ENCODE results near the gene SLC25A45.

Gene SLC25A45

DNA sequence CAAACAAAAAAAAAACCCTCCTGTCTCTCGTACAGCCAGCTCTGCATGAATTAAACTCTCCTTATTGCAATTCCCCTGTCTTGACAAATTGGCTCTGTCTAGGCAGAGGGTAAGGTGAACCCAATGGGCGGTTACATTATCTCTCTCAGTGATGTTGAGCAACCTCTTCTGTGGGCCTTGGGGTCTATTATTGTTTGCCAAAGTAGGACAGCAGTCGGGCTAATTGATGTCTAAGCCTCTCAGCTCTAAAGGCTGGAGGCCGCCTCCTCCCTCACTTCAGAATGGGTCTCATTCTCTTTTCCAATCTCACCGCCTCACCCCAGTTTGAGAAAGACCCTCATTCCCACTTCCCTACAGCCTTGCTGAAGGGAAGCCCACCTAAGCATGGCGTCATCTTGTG is 1.3 kb upstream of the SLC25A45 start:
- no peaks in the 10 kb centered on the region for H3K27me3 ChIP-seq (ENCODE audit: control insufficient read depth, low read length)
- H3K36me3 ChIP-seq (ENCODE audit: control insufficient read depth, low read length) = peaks cover 14% of the 10 kb centered on the region
- H4K20me1 ChIP-seq (ENCODE audit: control insufficient read depth, insufficient read depth, low read depth, low read length) = no peaks in the 10 kb centered on the region
- TF ChIP-seq, protein P1, sequence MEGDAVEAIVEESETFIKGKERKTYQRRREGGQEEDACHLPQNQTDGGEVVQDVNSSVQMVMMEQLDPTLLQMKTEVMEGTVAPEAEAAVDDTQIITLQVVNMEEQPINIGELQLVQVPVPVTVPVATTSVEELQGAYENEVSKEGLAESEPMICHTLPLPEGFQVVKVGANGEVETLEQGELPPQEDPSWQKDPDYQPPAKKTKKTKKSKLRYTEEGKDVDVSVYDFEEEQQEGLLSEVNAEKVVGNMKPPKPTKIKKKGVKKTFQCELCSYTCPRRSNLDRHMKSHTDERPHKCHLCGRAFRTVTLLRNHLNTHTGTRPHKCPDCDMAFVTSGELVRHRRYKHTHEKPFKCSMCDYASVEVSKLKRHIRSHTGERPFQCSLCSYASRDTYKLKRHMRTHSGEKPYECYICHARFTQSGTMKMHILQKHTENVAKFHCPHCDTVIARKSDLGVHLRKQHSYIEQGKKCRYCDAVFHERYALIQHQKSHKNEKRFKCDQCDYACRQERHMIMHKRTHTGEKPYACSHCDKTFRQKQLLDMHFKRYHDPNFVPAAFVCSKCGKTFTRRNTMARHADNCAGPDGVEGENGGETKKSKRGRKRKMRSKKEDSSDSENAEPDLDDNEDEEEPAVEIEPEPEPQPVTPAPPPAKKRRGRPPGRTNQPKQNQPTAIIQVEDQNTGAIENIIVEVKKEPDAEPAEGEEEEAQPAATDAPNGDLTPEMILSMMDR (IDR thresholded peaks at IDR 0.05; ENCODE audit: low read depth, low read length, poor library complexity, severe bottlenecking) = no peak
- TF ChIP-seq EZH2phosphoT487 (IDR thresholded peaks at IDR 0.05; ENCODE audit: borderline replicate concordance, low read length) = no peak
- no peak overlapping the region for H3K4me2 ChIP-seq (ENCODE audit: low read length)
- peaks cover 7% of the 10 kb centered on the region for H3F3A ChIP-seq (ENCODE audit: control insufficient read depth, insufficient read depth)
- no peak overlapping the region for H3K4me3 ChIP-seq (ENCODE audit: low read length)
- H3K9me2 ChIP-seq (replicated peaks; ENCODE audit: control insufficient read depth, low read length) = no peaks in the 10 kb centered on the region
- peaks cover 22% of the 10 kb centered on the region for H3K79me2 ChIP-seq (ENCODE audit: control insufficient read depth, low read length)
- 0 out of 2 replicates have a peak overlapping the region, but pooled peaks have one; percentile 5 for H3K27ac ChIP-seq (ENCODE audit: low read depth, low read length)
- peaks cover 74% of the 10 kb centered on the region for H3K4me1 ChIP-seq (ENCODE audit: control insufficient read depth, low read length)
- no peaks in the 10 kb centered on the region for H3K9me3 ChIP-seq (ENCODE audit: control insufficient read depth, insufficient read depth, low read length)

DNA sequence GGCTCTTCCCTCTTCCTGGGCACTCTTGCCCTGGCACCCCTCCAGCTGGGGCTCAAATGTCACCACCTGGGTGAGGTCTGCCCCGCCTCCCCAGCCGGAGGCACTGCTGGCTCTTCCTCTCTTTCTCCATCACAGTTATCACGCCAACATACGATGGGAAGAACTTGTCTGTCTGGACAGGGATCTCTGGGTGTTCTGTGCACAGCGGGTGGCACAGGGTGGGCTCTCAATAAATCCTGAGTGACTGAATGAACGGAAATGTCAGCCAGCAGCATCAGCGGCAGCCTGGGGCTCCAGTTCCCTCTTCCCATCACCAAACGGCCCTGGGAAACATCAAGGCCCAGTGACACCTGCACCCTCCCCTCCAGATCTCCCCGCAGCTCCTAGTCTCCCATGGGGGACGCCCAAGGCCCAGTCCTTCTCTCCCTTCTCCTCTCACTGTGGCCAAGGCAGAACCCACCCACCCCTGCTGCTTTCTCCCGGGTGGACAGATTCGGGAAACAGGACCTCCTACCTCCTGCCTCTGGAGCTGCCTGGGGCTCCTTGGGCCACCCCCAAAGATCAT is 440 bp upstream of the SLC25A45 start:
- H3F3A ChIP-seq (ENCODE audit: control insufficient read depth, insufficient read depth) = peaks cover 7% of the 10 kb centered on the region
- peak overlapping the region; percentile 79 for H3K27ac ChIP-seq (ENCODE audit: low read depth, low read length)
- no peaks in the 10 kb centered on the region for H3K9me2 ChIP-seq (replicated peaks; ENCODE audit: control insufficient read depth, low read length)
- no peaks in the 10 kb centered on the region for H3K9me3 ChIP-seq (ENCODE audit: control insufficient read depth, insufficient read depth, low read length)
- peak overlapping the region; percentile 97 for H3K4me2 ChIP-seq (ENCODE audit: low read length)
- peaks cover 74% of the 10 kb centered on the region for H3K4me1 ChIP-seq (ENCODE audit: control insufficient read depth, low read length)
- H3K36me3 ChIP-seq (ENCODE audit: control insufficient read depth, low read length) = peaks cover 5% of the 10 kb centered on the region
- H3K4me3 ChIP-seq (ENCODE audit: low read length) = peak overlapping the region; percentile 81
- H3K79me2 ChIP-seq (ENCODE audit: control insufficient read depth, low read length) = peaks cover 13% of the 10 kb centered on the region
- H3K27me3 ChIP-seq (ENCODE audit: control insufficient read depth, low read length) = no peaks in the 10 kb centered on the region
- TF ChIP-seq, protein P1 (IDR thresholded peaks at IDR 0.05; ENCODE audit: low read depth, low read length, poor library complexity, severe bottlenecking) = no peak
- TF ChIP-seq EZH2phosphoT487 (IDR thresholded peaks at IDR 0.05; ENCODE audit: borderline replicate concordance, low read length) = no peak
- no peaks in the 10 kb centered on the region for H4K20me1 ChIP-seq (ENCODE audit: control insufficient read depth, insufficient read depth, low read depth, low read length)

DNA sequence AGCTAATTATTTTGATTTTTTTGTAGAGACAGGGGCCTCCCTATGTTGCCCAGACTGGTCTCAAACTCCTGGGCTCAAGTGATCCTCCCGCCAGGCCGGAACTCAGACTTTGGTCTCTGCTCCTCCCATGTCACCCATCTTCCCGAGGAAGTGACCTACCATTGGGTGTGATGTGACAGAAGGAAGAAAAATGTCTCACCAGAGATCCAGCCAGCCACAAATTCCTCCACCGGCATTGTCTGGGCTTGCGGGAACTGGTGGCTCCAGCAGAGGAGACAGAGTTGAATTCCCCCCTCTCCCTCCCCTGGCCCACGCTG is 772 bp downstream of the SLC25A45 start:
- TF ChIP-seq EZH2phosphoT487 (IDR thresholded peaks at IDR 0.05; ENCODE audit: borderline replicate concordance, low read length) = no peak
- Histone ChIP-seq H3K79me2 (ENCODE audit: control insufficient read depth, low read length) (peaks cover 2% of the 10 kb centered on the region), H3K4me1 (ENCODE audit: control insufficient read depth, low read length) (peaks cover 70% of the 10 kb centered on the region), H3K9me2 (replicated peaks; ENCODE audit: control insufficient read depth, low read length) (no peaks in the 10 kb centered on the region), H3K27ac (ENCODE audit: low read depth, low read length) (peak overlapping the region; percentile 79), H3K4me2 (ENCODE audit: low read length) (peak overlapping the region; percentile 97), H3K27me3 (ENCODE audit: control insufficient read depth, low read length) (no peaks in the 10 kb centered on the region), H3K4me3 (ENCODE audit: low read length) (peak overlapping the region; percentile 81), H4K20me1 (ENCODE audit: control insufficient read depth, insufficient read depth, low read depth, low read length) (no peaks in the 10 kb centered on the region), H3K9me3 (ENCODE audit: control insufficient read depth, insufficient read depth, low read length) (no peaks in the 10 kb centered on the region), H3K36me3 (ENCODE audit: control insufficient read depth, low read length) (peaks cover under 1% of the 10 kb centered on the region; the same call in 1 of the 2 replicates), H3F3A (ENCODE audit: control insufficient read depth, insufficient read depth) (peaks cover 7% of the 10 kb centered on the region)

DNA sequence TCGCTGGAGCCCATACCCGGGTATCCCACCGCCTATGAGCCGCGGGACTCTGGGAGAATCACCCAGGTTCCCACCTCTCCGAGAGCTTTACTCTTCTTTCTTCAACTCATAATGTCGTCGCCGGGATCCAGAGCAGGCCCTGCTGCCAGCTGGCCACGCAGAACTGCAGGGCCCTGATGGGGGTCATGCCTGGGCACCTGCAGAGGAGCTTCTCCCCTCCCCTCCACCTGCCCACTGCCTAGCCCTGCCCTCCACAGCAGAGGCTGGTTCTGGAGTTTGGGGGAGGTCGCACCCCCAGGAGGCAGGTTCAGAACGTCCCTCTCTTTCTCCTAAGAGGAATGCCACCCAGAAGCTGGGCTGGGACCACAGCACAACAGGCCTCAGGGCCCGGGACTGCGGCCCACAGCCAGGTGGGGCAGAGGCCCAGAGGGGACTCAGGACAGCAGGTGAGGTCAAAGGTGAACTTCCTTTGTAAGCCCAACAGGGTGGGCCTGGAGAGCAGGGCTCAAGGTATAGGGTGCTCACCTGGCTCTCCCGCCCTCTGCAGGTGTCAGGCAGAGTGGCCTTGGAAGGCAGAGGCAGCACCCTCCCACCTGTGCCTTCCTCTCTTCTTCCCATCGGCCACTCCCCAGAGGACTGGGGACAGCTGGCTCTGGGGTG is 1.9 kb downstream of the SLC25A45 start:
- Histone ChIP-seq H3K9me3 (ENCODE audit: control insufficient read depth, insufficient read depth, low read length) (no peaks in the 10 kb centered on the region), H4K20me1 (ENCODE audit: control insufficient read depth, insufficient read depth, low read depth, low read length) (no peaks in the 10 kb centered on the region), H3K4me3 (ENCODE audit: low read length) (no peak overlapping the region), H3K27ac (ENCODE audit: low read depth, low read length) (no peak overlapping the region), H3K9me2 (replicated peaks; ENCODE audit: control insufficient read depth, low read length) (no peaks in the 10 kb centered on the region), H3K27me3 (ENCODE audit: control insufficient read depth, low read length) (no peaks in the 10 kb centered on the region), H3K4me2 (ENCODE audit: low read length) (peak overlapping the region; percentile 97; the same call in 1 of the 2 replicates), H3K79me2 (ENCODE audit: control insufficient read depth, low read length) (no peaks in the 10 kb centered on the region), H3K36me3 (ENCODE audit: control insufficient read depth, low read length) (no peaks in the 10 kb centered on the region), H3K4me1 (ENCODE audit: control insufficient read depth, low read length) (peaks cover 63% of the 10 kb centered on the region), H3F3A (ENCODE audit: control insufficient read depth, insufficient read depth) (peaks cover 7% of the 10 kb centered on the region)
- TF ChIP-seq EZH2phosphoT487 (IDR thresholded peaks at IDR 0.05; ENCODE audit: borderline replicate concordance, low read length) = no peak
- TF ChIP-seq, protein P1 (IDR thresholded peaks at IDR 0.05; ENCODE audit: low read depth, low read length, poor library complexity, severe bottlenecking) = no peak
